NCI-H128 (cell line): ENCODE data around the gene FSTL1.

Experiments
- DNase-seq: peaks from one replicate; lab custom pipeline; 2025; ENCODE audit not compliant: unreplicated experiment; lab: John Stamatoyannopoulos, UW

FSTL1 gene

GRCh38 chr3:120468635-120469295 is 18.0 kb upstream of the FSTL1 start:
- DNase-seq: no peak

- DNase-seq: no peak
Measured at GRCh38 chr3:120462409-120462959, 11.7 kb upstream of the FSTL1 start.

- DNase-seq: no peak
Measured at GRCh38 chr3:120461416-120461815, 10.6 kb upstream of the FSTL1 start.

GRCh38 chr3:120460862-120461261 is 10.1 kb upstream of the FSTL1 start:
- DNase-seq: no peak

- no peak for DNase-seq
Measured at GRCh38 chr3:120460181-120460790, 9.5 kb upstream of the FSTL1 start.

GRCh38 chr3:120459196-120459595 is 8.4 kb upstream of the FSTL1 start:
- DNase-seq: no peak

GRCh38 chr3:120457827-120458226 is 7.0 kb upstream of the FSTL1 start:
- DNase-seq: no peak

- no peak for DNase-seq
Measured at GRCh38 chr3:120454076-120454689, 3.4 kb upstream of the FSTL1 start.

- no peak for DNase-seq
Measured at GRCh38 chr3:120452816-120453215, 2.0 kb upstream of the FSTL1 start.

GRCh38 chr3:120451806-120452205 is 1.0 kb upstream of the FSTL1 start:
- no peak for DNase-seq

GRCh38 chr3:120451272-120451761 is 525 bp upstream of the FSTL1 start:
- DNase-seq: no peak

- DNase-seq: no peak
Measured at GRCh38 chr3:120449701-120450599, 842 bp downstream of the FSTL1 start.

GRCh38 chr3:120449251-120449650 is 1.5 kb downstream of the FSTL1 start:
- no peak for DNase-seq

- no peak for DNase-seq
Measured at GRCh38 chr3:120448756-120449155, 2.0 kb downstream of the FSTL1 start.

GRCh38 chr3:120446891-120447668 is 3.7 kb downstream of the FSTL1 start:
- no peak for DNase-seq

GRCh38 chr3:120445654-120446053 is 5.1 kb downstream of the FSTL1 start:
- DNase-seq: no peak

- no peak for DNase-seq
Measured at GRCh38 chr3:120443626-120444123, 7.1 kb downstream of the FSTL1 start.

- no peak for DNase-seq
Measured at GRCh38 chr3:120442975-120443517, 7.7 kb downstream of the FSTL1 start.

GRCh38 chr3:120441776-120442175 is 9.0 kb downstream of the FSTL1 start:
- DNase-seq: no peak

GRCh38 chr3:120440762-120441161 is 10.0 kb downstream of the FSTL1 start:
- DNase-seq: no peak
